ENCODE measurements around the gene CBLIF. TPM values are rescaled to one million over a fixed set of nuclear protein-coding genes. Genes with fewer than 3 reads are reported as not detected.

The CBLIF gene
- total and polyA plus RNA-seq, 2 of the 8 experiments (the other 6 are each of a cell fraction or from before 2014, with no cell fraction given): not detected

DNA sequence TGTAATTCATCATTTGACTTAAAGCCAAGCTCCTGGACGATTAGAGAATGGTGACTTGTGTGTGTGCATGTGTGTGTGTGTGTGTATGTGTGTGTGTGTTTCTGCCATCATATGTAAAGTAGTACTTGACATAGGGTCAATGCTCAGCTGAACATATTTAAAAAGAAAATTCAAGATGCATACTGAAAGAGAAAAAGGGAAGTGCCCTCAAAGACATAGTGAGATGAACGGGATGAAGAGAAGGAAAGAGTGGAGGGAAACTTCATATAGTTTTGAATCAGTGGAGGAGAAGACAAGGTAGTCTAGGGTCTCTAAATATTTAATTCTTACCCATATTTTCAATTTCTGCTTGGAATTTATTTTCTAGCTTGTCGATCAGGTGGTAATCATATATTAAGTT is 17.0 kb upstream of the CBLIF start:
- WGBS, 2 experiments (ENCODE audit: extremely low coverage in 1 of 2, insufficient coverage in 1 of 2, insufficient read length in 1 of 2, insufficient replicate concordance in 2 of 2, low coverage in 1 of 2, low lambda C conversion rate in 2 of 2, missing lambda C conversion rate in 1 of 2): 93% methylated on average over 3 of the region's 3 CpGs; no CpG with 5 or more reads in 1 of the 2 experiments
- no peak overlapping the region for H2BK20ac ChIP-seq (ENCODE audit: low read length)
- no peak overlapping the region for H3K4me2 ChIP-seq (ENCODE audit: insufficient read depth in 1 of 2, low read depth in 2 of 2, low read length in 2 of 2)
- H3K4ac ChIP-seq (replicated peaks; ENCODE audit: insufficient read length, low read depth, low read length): no peak overlapping the region
- no peaks in the 10 kb centered on the region for H3K27me3 ChIP-seq (replicated peaks in 1 of 4; ENCODE audit: control insufficient read depth in 3 of 4, extremely low read depth in 1 of 4, insufficient read depth in 3 of 4, low read length in 3 of 4)
- no peak overlapping the region for H3K18ac ChIP-seq (ENCODE audit: extremely low read depth, low read length)
- H2BK5ac ChIP-seq (ENCODE audit: low read depth, low read length): no peak overlapping the region
- H2BK15ac ChIP-seq (ENCODE audit: low read length): no peak overlapping the region
- no peak overlapping the region for H4K5ac ChIP-seq (ENCODE audit: insufficient read length, low read depth, low read length)
- H2AK5ac ChIP-seq (ENCODE audit: low read depth, low read length): no peak overlapping the region
- no peak overlapping the region for H2BK12ac ChIP-seq (ENCODE audit: low read depth, low read length)
- no peak overlapping the region for H3K27ac ChIP-seq (ENCODE audit: low read depth, low read length)
- no peaks in the 10 kb centered on the region for H3K79me1 ChIP-seq (ENCODE audit: low read depth, low read length)
- no peaks in the 10 kb centered on the region for H3K36me3 ChIP-seq (ENCODE audit: control insufficient read depth in 2 of 4, insufficient read depth in 4 of 4, low read length in 3 of 4)
- DNase-seq (ENCODE audit: low read depth in 1 of 2, low spot score in 2 of 2): no peak
- ChIA-PET CTCF (ENCODE audit: partially characterized antibody) (interaction anchor here (0.6 to 1.1 kb wide), 2 partner anchors 10 to 57 kb away, joined by 3 read pairs; no protein-coding TSS in a partner anchor), POLR2A (ENCODE audit: partially characterized antibody) (interaction anchor here (0.7 kb wide), 1 partner anchor 16 kb away, joined by 3 read pairs; the partner anchor contains the start of gene OOSP3)
- no peak overlapping the region for H2BK120ac ChIP-seq (replicated peaks; ENCODE audit: low read depth, low read length)
- no peaks in the 10 kb centered on the region for H4K20me1 ChIP-seq (replicated peaks in 1 of 2; ENCODE audit: control insufficient read depth in 1 of 2, insufficient read depth in 2 of 2, low read length in 2 of 2)
- no peaks in the 10 kb centered on the region for H3K23me2 ChIP-seq (ENCODE audit: low read depth, low read length)
- no peak overlapping the region for H3K4me3 ChIP-seq (ENCODE audit: extremely low read depth in 1 of 4, insufficient read depth in 2 of 4, low read depth in 3 of 4, low read length in 4 of 4)
- TF ChIP-seq PHF8 (conservative IDR thresholded peaks at IDR 0.05; ENCODE audit: low read depth, low read length) (no peak), SAP30 (IDR thresholded peaks at IDR 0.05; ENCODE audit: insufficient read depth, insufficient replicate concordance, low read length) (no peak), RNF2 (IDR thresholded peaks at IDR 0.05; ENCODE audit: borderline replicate concordance, low read depth, low read length, missing control alignments, poor library complexity, severe bottlenecking) (no peak), POU5F1 (IDR thresholded peaks at IDR 0.05; ENCODE audit: low read depth, low read length) (no peak), SP1 (IDR thresholded peaks at IDR 0.05; ENCODE audit: low read depth, low read length) (no peak), RBBP5 (IDR thresholded peaks at IDR 0.05; ENCODE audit: borderline replicate concordance, low read depth, low read length) (no peak), KDM4A (IDR thresholded peaks at IDR 0.05; ENCODE audit: low read depth, low read length, severe bottlenecking) (no peak), SIRT6 (IDR thresholded peaks at IDR 0.05; ENCODE audit: low read length) (no peak), SIX5 (IDR thresholded peaks at IDR 0.05; ENCODE audit: low read depth, low read length) (no peak), BRCA1 (IDR thresholded peaks at IDR 0.05; ENCODE audit: low read depth, low read length) (no peak)
- H4K91ac ChIP-seq (replicated peaks; ENCODE audit: insufficient read length, low read length): no peak overlapping the region
- H4K8ac ChIP-seq (ENCODE audit: extremely low read depth, insufficient read depth, low read length): no peak overlapping the region
- H3K4me1 ChIP-seq (replicated peaks in 1 of 4; ENCODE audit: control insufficient read depth in 3 of 4, insufficient read depth in 4 of 4, low read length in 3 of 4): peaks cover 0 to 5% (median 3%) of the 10 kb centered on the region in 4 experiments; a peak in 4 of 7 replicates
- H2AFZ ChIP-seq (ENCODE audit: low read length): no peak overlapping the region
- H3K9ac ChIP-seq (replicated peaks in 1 of 4; ENCODE audit: extremely low read depth in 1 of 4, low read depth in 3 of 4, low read length in 3 of 4): no peak overlapping the region
- no peaks in the 10 kb centered on the region for H3K79me2 ChIP-seq (ENCODE audit: control insufficient read depth in 1 of 2, insufficient read depth in 2 of 2, low read length in 2 of 2)
- H3K56ac ChIP-seq (replicated peaks; ENCODE audit: insufficient read length, low read depth, low read length): no peak overlapping the region
- H3K23ac ChIP-seq (ENCODE audit: insufficient read length): no peak overlapping the region
- no peak overlapping the region for H3K14ac ChIP-seq (ENCODE audit: insufficient read length)
- H3K9me3 ChIP-seq (ENCODE audit: insufficient read depth in 2 of 2, low read depth in 1 of 2, low read length in 1 of 2): no peaks in the 10 kb centered on the region
- FAIRE-seq: no peak

Measured in H1 (cell line).